Breast epithelium (tissue), 4 donors: ENCODE measurements around the gene SHC3. TPM values are rescaled to one million over a fixed set of nuclear protein-coding genes. Genes with fewer than 3 reads are reported as not detected.

Experiments used
- DNase-seq, 2 donors: peaks; one replicate each; pipeline ENCODE4 v3.0.0-alpha.2; 2019; ENCODE audit warnings: low spot score in 2 of 2
- H3K27ac ChIP-seq, 2 donors: fragments of 200-600 bp; sonication (generic) in 1 of 2; one replicate each; pipeline ENCODE4 v1.5.1; 2016 to 2019; ENCODE audit warnings: mild to moderate bottlenecking in 1 of 2
- H3K27me3 ChIP-seq, 2 donors: fragments of 200-600 bp; sonication (generic) in 1 of 2; one replicate each; pipeline versions ENCODE4 v1.5.1 to v1.6.0; 2017 to 2019; ENCODE audit warnings: control low read depth in 1 of 2, mild to moderate bottlenecking in 1 of 2
- H3K36me3 ChIP-seq: fragments of 200-600 bp; one replicate; pipeline ENCODE4 v1.5.1; 2019
- H3K4me1 ChIP-seq, 2 donors: fragments of 200-600 bp; sonication (generic); one replicate each; pipeline ENCODE4 v1.5.1; 2016 to 2019; ENCODE audit warnings: control low read depth in 1 of 2
- H3K4me3 ChIP-seq, 3 donors: fragments of 200-600 bp; sonication (generic); 1 replicate in 2 of 3; 2 replicates in 1 of 3; pipeline ENCODE4 v1.5.1; 2016 to 2019; ENCODE audit warnings: mild to moderate bottlenecking in 3 of 3, moderate library complexity in 2 of 3
- H3K9me3 ChIP-seq, 2 donors: fragments of 200-600 bp; sonication (generic) in 1 of 2; one replicate each; pipeline ENCODE4 v1.5.1; 2016 to 2019; ENCODE audit warnings: control low read depth in 1 of 2
- CTCF ChIP-seq, 3 donors: fragments of 450-650 bp; IDR thresholded peaks; one replicate each; pipeline ENCODE4 v1.5.1; 2016 to 2017; ENCODE audit warnings: antibody characterized with exemption in 3 of 3, mild to moderate bottlenecking in 3 of 3, moderate library complexity in 3 of 3
- POLR2A ChIP-seq: fragments of 450-650 bp; IDR thresholded peaks from one replicate; pipeline ENCODE4 v1.6.1; 2016; ENCODE audit warnings: antibody characterized with exemption, mild to moderate bottlenecking, moderate library complexity
- POLR2AphosphoS5 ChIP-seq, 3 donors: sonication (generic); formaldehyde crosslinking; IDR thresholded peaks; one replicate each; pipeline ENCODE4 v1.6.1; 2017; ENCODE audit warnings: antibody characterized with exemption in 3 of 3
- intact Hi-C: fragments of 100-400 bp; cut with DNase I; formaldehyde crosslinking; loops from one replicate; pipeline ENCODE4 v1.15.1; 2023; ENCODE audit warnings: low total_unique reads
- total RNA-seq, 3 donors: library from RNA; depleted of rRNA; stranded (reverse); fragments of >200 nt; gene quantifications; one replicate each; pipeline ENCODE4 v1.1.0, GENCODE V29; 2016

Gene SHC3
- total RNA-seq, 3 donors from 2014 or later = 1.0 to 6.7 (median 2.3) TPM

GRCh38 chr9:89149726-89150125 is 28.9 kb downstream of the SHC3 start:
- H3K27ac ChIP-seq = no peak overlapping the region
- no peaks in the 10 kb centered on the region for H3K27me3 ChIP-seq
- DNase-seq = no peak
- no peaks in the 10 kb centered on the region for H3K9me3 ChIP-seq
- TF ChIP-seq POLR2A = no peak
- TF ChIP-seq CTCF (IDR thresholded peaks at IDR 0.05) = no peak
- no peak for TF ChIP-seq POLR2AphosphoS5 (IDR thresholded peaks at IDR 0.05)
- intact Hi-C loops = loop anchor here (5.0 kb wide), 1 partner anchor 1162 kb away; no protein-coding TSS in a partner anchor
- H3K4me1 ChIP-seq = no peaks in the 10 kb centered on the region
- H3K36me3 ChIP-seq = no peaks in the 10 kb centered on the region
- no peak overlapping the region for H3K4me3 ChIP-seq

GRCh38 chr9:89145097-89145496 is 33.5 kb downstream of the SHC3 start:
- intact Hi-C loops = loop anchor here (5.0 kb wide), 1 partner anchor 1158 kb away; no protein-coding TSS in a partner anchor
- H3K4me1 ChIP-seq = no peaks in the 10 kb centered on the region
- TF ChIP-seq POLR2AphosphoS5 (IDR thresholded peaks at IDR 0.05) (no peak), POLR2A (no peak)

DNA sequence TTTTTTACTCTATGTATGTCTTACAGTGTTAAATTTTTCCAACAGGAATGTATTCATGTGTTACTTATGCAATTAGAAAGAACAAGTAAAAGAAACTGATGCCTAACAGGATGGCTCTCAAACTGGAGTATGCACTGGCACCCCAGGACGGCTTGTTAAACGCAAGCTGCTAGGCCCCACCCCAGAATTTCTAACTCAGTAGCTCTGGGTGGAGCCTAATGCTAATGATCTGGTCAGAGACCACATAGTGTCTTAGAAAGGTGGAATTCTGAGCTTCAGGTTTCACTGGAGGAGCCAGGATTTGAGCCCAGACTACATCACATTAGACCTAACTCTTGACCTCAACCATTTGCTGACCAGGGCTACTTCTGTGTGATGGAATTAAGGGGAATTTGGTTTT is 34.4 kb downstream of the SHC3 start:
- no peak overlapping the region for H3K27ac ChIP-seq
- intact Hi-C loops = no loop called here
- H3K9me3 ChIP-seq = no peaks in the 10 kb centered on the region
- TF ChIP-seq POLR2AphosphoS5 (IDR thresholded peaks at IDR 0.05) (no peak), POLR2A (no peak), CTCF (IDR thresholded peaks at IDR 0.05) (no peak)
- H3K27me3 ChIP-seq = no peaks in the 10 kb centered on the region
- no peak for DNase-seq
- H3K4me3 ChIP-seq = no peak overlapping the region
- no peaks in the 10 kb centered on the region for H3K36me3 ChIP-seq
- no peaks in the 10 kb centered on the region for H3K4me1 ChIP-seq

More at GRCh38 chr9:89145097-89145496, 33.5 kb downstream of the SHC3 start:
- Histone ChIP-seq H3K36me3 (no peaks in the 10 kb centered on the region), H3K27me3 (no peaks in the 10 kb centered on the region), H3K4me3 (no peak overlapping the region), H3K9me3 (no peaks in the 10 kb centered on the region), H3K27ac (no peak overlapping the region)
- DNase-seq = no peak

DNA sequence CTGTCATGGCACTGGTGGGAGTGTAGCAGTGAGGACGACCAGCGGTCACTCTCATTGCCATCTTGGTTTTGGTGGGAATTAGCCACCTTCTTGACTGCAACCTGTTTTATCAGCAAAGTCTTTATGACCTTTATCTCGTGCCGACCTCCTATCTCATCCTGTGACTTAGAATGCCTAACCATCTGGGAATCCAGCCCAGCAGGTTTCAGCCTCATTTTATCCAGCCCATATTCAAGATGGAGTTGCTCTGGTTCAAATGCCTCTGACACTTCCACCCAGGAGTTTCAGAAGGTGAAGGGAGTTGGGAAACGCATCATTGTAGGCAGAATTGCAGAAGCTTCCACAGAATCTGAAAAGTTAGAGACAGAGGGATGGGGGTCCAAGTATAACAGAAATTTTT is 35.4 kb downstream of the SHC3 start:
- no peak overlapping the region for H3K27ac ChIP-seq
- intact Hi-C loops = no loop called here

DNA sequence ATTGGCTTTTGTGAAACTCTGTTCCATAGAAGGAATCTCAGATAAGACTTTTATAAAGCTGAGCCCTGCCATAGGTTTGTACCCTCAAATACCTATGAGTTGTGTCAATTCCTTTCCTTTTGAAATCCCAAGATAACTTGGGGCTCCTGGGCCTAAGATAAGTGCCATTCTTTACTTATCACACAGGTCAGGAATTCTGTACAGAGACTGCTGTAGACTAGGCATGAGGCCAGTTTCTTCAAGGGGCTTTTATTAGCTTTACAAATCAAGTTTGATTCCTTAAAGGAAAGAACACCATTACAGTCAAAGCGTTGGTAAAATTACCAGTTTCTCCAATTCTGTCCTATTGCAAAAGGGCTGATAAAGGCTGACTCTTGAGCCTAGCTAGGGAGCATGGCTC is 39.2 kb downstream of the SHC3 start:
- H3K4me1 ChIP-seq = peaks cover 0 to 7% of the 10 kb centered on the region in 2 donors
- no peak overlapping the region for H3K4me3 ChIP-seq
- no peaks in the 10 kb centered on the region for H3K9me3 ChIP-seq
- H3K27me3 ChIP-seq = no peaks in the 10 kb centered on the region
- TF ChIP-seq POLR2AphosphoS5 (IDR thresholded peaks at IDR 0.05) = no peak
- no peak for TF ChIP-seq POLR2A
- no peak for TF ChIP-seq CTCF (IDR thresholded peaks at IDR 0.05)
- H3K27ac ChIP-seq = no peak overlapping the region
- intact Hi-C loops = no loop called here
- DNase-seq = no peak
- H3K36me3 ChIP-seq = no peaks in the 10 kb centered on the region

More for the DNA sequence above, 35.4 kb downstream of the SHC3 start:
- Histone ChIP-seq H3K9me3 (no peaks in the 10 kb centered on the region), H3K36me3 (no peaks in the 10 kb centered on the region), H3K4me1 (peaks cover 0 to 2% of the 10 kb centered on the region in 2 donors), H3K4me3 (no peak overlapping the region), H3K27me3 (no peaks in the 10 kb centered on the region)
- no peak for DNase-seq
- TF ChIP-seq POLR2AphosphoS5 (IDR thresholded peaks at IDR 0.05) (no peak), POLR2A (no peak), CTCF (IDR thresholded peaks at IDR 0.05) (no peak)
